NCI-H748 treated with DMSO at 0.1 percent for 48 hours (cell line): ENCODE results near the gene CHST15.

Experiments used
- DNase-seq: peaks from one replicate; lab custom pipeline; 2025; lab: John Stamatoyannopoulos, UW

CHST15 gene

GRCh38 chr10:124010563-124011131 lies 82.8 kb downstream of the CHST15 start:
- DNase-seq: no peak

- DNase-seq: no peak
Measured at GRCh38 chr10:124010024-124010423, 83.4 kb downstream of the CHST15 start.

- no peak for DNase-seq
Measured at GRCh38 chr10:124009231-124010015, 84.0 kb downstream of the CHST15 start.

- no peak for DNase-seq
Measured at GRCh38 chr10:124008681-124009080, 84.7 kb downstream of the CHST15 start.

GRCh38 chr10:124008187-124008586 lies 85.2 kb downstream of the CHST15 start:
- no peak for DNase-seq

- DNase-seq: no peak
Measured at GRCh38 chr10:124007773-124008145, 85.6 kb downstream of the CHST15 start.

GRCh38 chr10:124007102-124007772 lies 86.2 kb downstream of the CHST15 start:
- no peak for DNase-seq

GRCh38 chr10:124006526-124006925 lies 86.9 kb downstream of the CHST15 start:
- DNase-seq: no peak

GRCh38 chr10:124005991-124006392 lies 87.4 kb downstream of the CHST15 start:
- no peak for DNase-seq

- DNase-seq: no peak
Measured at GRCh38 chr10:124005091-124005490, 88.3 kb downstream of the CHST15 start.

- no peak for DNase-seq
Measured at GRCh38 chr10:124004663-124005004, 88.8 kb downstream of the CHST15 start.

GRCh38 chr10:124003871-124004662 lies 89.3 kb downstream of the CHST15 start:
- DNase-seq: no peak

- DNase-seq: no peak
Measured at GRCh38 chr10:124003481-124003870, 89.9 kb downstream of the CHST15 start.

GRCh38 chr10:124003070-124003419 lies 90.4 kb downstream of the CHST15 start:
- no peak for DNase-seq

GRCh38 chr10:124002391-124003069 lies 90.9 kb downstream of the CHST15 start:
- DNase-seq: no peak

GRCh38 chr10:124001391-124002148 lies 91.8 kb downstream of the CHST15 start:
- DNase-seq: no peak

- DNase-seq: no peak
Measured at GRCh38 chr10:124000792-124001201, 92.6 kb downstream of the CHST15 start.

- no peak for DNase-seq
Measured at GRCh38 chr10:123999956-124000615, 93.3 kb downstream of the CHST15 start.

GRCh38 chr10:123999261-123999660 lies 94.1 kb downstream of the CHST15 start:
- DNase-seq: no peak

- no peak for DNase-seq
Measured at GRCh38 chr10:123998197-123999141, 94.9 kb downstream of the CHST15 start.
